ENCODE measurements around the gene METTL21A. TPM values are rescaled to one million over a fixed set of nuclear protein-coding genes. Genes with fewer than 3 reads are reported as not detected.

Gene METTL21A
- total RNA-seq, 1 donor from 2014 or later: 1.5 TPM

GRCh38 chr2:207632575-207633493 is 7.6 kb upstream of the METTL21A start:
- Histone ChIP-seq H3K4me3 (no peak overlapping the region), H3K27ac (no peak overlapping the region), H3K9me3 (no peaks in the 10 kb centered on the region), H3K4me1 (no peaks in the 10 kb centered on the region), H3K36me3 (no peaks in the 10 kb centered on the region), H3K27me3 (no peaks in the 10 kb centered on the region)
- TF ChIP-seq, protein P1, sequence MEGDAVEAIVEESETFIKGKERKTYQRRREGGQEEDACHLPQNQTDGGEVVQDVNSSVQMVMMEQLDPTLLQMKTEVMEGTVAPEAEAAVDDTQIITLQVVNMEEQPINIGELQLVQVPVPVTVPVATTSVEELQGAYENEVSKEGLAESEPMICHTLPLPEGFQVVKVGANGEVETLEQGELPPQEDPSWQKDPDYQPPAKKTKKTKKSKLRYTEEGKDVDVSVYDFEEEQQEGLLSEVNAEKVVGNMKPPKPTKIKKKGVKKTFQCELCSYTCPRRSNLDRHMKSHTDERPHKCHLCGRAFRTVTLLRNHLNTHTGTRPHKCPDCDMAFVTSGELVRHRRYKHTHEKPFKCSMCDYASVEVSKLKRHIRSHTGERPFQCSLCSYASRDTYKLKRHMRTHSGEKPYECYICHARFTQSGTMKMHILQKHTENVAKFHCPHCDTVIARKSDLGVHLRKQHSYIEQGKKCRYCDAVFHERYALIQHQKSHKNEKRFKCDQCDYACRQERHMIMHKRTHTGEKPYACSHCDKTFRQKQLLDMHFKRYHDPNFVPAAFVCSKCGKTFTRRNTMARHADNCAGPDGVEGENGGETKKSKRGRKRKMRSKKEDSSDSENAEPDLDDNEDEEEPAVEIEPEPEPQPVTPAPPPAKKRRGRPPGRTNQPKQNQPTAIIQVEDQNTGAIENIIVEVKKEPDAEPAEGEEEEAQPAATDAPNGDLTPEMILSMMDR (IDR thresholded peaks at IDR 0.05): no peak
- no peak for DNase-seq (ENCODE audit: low spot score in 2 of 2)
- intact Hi-C loops (cut with DNase I): no loop called here

DNA sequence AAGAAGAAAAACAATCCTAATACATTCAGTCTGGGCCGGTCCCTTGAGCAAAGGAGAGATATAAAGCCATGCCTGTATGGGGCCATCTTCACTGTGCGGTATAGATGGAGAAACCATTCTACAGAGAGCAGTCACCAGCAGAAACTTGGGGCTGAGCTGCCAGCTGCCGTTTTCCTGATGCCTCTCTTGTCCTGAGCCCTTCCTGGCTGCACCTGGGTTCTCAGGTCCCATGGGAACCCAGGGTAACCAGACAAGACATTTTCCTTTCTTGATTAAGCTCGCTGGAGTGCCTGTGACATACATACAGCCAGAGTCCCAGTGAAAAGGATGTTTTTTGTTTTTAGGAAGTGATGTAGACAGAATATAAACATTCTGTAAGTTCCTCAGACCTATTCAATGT is 5.3 kb upstream of the METTL21A start:
- no peaks in the 10 kb centered on the region for H3K9me3 ChIP-seq
- TF ChIP-seq, protein P1 (IDR thresholded peaks at IDR 0.05): no peak

GRCh38 chr2:207629553-207629952 is 4.4 kb upstream of the METTL21A start:
- Histone ChIP-seq H3K27ac (no peak overlapping the region), H3K36me3 (no peaks in the 10 kb centered on the region), H3K9me3 (no peaks in the 10 kb centered on the region), H3K27me3 (no peaks in the 10 kb centered on the region), H3K4me1 (peaks cover 0 to 9% of the 10 kb centered on the region in 2 donors), H3K4me3 (no peak overlapping the region)
- intact Hi-C loops (cut with DNase I): loop anchor here (5.0 to 10.0 kb wide), 4 partner anchors 413 to 1475 kb away; partner anchors contain the start of genes EEF1B2, FASTKD2, MDH1B and NDUFS1
- no peak for DNase-seq (ENCODE audit: low spot score in 2 of 2)
- TF ChIP-seq, protein P1 (IDR thresholded peaks at IDR 0.05): no peak

More for the DNA sequence above, 5.3 kb upstream of the METTL21A start:
- intact Hi-C loops (cut with DNase I): no loop called here
- Histone ChIP-seq H3K4me1 (peaks cover 0 to 9% of the 10 kb centered on the region in 2 donors), H3K27ac (no peak overlapping the region), H3K4me3 (no peak overlapping the region), H3K27me3 (no peaks in the 10 kb centered on the region), H3K36me3 (no peaks in the 10 kb centered on the region)
- no peak for DNase-seq (ENCODE audit: low spot score in 2 of 2)

DNA sequence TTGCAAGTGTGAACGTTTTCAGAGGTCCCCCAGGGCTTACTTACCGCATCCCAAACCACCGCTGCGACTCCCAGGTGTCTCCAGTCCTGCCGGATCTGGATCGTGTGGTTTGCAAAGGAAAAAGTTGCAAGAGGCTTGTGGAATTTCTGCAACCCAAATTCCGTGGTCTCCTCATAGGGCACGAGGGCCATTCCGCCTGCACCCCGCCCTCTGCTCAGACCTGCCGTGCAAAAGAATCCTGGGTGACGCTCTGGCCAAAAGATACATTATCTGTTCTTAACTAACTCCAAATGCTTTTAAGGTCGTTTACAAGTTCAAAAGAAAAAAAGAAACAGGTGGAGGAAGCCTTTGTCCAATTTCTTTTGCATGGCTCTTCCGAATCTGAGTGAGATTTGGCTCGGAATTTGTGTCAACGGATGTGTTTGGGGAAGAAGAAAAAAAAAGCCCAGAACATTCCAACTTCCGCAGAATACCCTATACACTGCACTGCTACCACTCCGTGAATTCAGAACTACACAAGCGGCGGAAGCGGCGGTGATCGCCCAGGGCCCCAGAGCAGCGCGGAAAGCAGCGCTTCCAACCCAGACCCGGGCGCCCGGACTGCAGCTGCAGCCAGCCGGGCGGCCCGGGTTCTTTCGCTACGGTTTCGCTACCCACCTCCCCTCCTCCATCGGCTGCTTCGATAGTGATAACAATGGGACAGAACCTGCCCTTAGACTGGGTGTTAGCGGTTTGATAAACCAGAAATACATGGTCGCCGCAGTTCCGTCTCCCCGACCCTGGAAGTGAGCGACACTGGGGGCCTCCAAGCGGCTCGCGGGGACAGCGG is 795 bp downstream of the METTL21A start:
- Histone ChIP-seq H3K9me3 (no peaks in the 10 kb centered on the region), H3K4me3 (peak overlapping the region; percentile 93 to 96), H3K4me1 (peaks cover 0 to 18% of the 10 kb centered on the region in 2 donors), H3K27me3 (no peaks in the 10 kb centered on the region), H3K36me3 (no peaks in the 10 kb centered on the region), H3K27ac (peak overlapping the region; percentile 95 to 97)
- DNase-seq (ENCODE audit: low spot score in 2 of 2): peak in 1 of 2 donors; percentile 83
- TF ChIP-seq, protein P1 (IDR thresholded peaks at IDR 0.05): no peak
- intact Hi-C loops (cut with DNase I): loop anchor here (1.0 to 10.0 kb wide), 9 partner anchors 46 to 1470 kb away; partner anchors contain the start of genes CCNYL1, EEF1B2, FASTKD2 and FZD5

DNA sequence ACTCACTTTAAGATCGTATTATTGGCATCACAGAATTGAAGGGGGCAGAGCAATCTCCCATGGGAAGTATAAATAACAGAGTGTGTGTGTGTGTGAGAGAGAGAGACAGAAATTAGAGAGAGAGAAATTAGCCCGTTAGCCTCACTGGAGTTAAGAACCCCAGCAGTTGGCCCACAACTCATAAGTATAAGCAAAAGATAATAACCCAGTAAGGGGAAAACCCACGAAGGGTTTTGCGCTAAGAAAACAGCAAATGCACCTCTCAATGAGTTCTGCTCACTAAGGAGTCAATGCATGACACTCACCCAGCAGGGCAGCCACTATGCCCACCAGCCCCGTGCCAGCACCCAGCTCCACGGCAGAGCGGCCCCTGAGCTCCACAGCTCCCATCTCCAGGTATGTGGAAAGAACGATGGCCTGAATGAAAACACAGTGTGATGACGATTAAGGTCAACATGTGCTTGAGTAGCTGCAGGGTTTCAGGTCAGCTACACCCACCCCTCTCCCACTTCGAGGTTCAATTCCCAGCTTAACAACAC is 3.6 kb downstream of the METTL21A start:
- no peak overlapping the region for H3K4me3 ChIP-seq
- intact Hi-C loops (cut with DNase I): loop anchor here (10.0 kb wide), 3 partner anchors 637 to 1467 kb away; partner anchors contain the start of genes EEF1B2, FASTKD2, MDH1B and NDUFS1
- H3K4me1 ChIP-seq: peaks cover 0 to 14% of the 10 kb centered on the region in 2 donors
- H3K9me3 ChIP-seq: no peaks in the 10 kb centered on the region
- no peak overlapping the region for H3K27ac ChIP-seq
- TF ChIP-seq, protein P1 (IDR thresholded peaks at IDR 0.05): no peak
- no peak for DNase-seq (ENCODE audit: low spot score in 2 of 2)
- H3K36me3 ChIP-seq: peaks cover 0 to 3% of the 10 kb centered on the region in 2 donors
- H3K27me3 ChIP-seq: no peaks in the 10 kb centered on the region

All from ascending aorta (tissue), 2 donors.